HG02571 (cell line): Measurements from ENCODE around the gene UNC45B.
"Not testable (repeated sequence)": the region's sequence is repeated elsewhere in the genome, so short reads cannot be mapped to it uniquely, and the experiment has no call there.

Source experiments
- ATAC-seq: cut with Tn5 transposase; IDR thresholded peaks from one replicate; pipeline ENCODE4 v1.9.1; 2021; ENCODE audit warnings: mild to moderate bottlenecking, moderate library complexity; ENCODE audit not compliant: unreplicated experiment

The UNC45B gene

DNA sequence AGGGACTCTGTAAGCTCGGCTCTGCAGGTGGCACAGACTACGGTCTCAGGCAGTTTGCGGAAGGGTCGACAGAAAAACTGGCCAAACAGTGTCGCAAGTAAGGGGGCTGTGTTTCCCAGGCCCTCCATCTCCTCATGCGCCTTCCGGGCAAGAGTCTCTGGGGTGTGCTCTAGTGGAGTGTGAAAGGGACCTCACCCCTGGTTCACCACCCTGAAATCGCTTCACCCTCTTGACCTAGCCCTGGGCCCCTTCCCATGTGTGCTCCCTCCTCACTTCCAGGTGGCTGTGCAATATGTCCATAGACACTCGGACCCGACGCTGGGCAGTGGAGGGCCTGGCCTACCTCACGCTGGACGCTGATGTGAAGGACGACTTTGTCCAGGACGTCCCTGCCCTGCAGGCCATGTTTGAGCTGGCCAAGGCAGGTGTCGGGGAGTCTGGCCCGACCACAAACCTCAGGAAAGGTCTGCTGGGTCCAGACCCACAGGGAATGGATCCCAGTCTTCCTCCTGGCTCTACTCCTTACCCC is 22.3 kb downstream of the UNC45B start:
- ATAC-seq = no peak

DNA sequence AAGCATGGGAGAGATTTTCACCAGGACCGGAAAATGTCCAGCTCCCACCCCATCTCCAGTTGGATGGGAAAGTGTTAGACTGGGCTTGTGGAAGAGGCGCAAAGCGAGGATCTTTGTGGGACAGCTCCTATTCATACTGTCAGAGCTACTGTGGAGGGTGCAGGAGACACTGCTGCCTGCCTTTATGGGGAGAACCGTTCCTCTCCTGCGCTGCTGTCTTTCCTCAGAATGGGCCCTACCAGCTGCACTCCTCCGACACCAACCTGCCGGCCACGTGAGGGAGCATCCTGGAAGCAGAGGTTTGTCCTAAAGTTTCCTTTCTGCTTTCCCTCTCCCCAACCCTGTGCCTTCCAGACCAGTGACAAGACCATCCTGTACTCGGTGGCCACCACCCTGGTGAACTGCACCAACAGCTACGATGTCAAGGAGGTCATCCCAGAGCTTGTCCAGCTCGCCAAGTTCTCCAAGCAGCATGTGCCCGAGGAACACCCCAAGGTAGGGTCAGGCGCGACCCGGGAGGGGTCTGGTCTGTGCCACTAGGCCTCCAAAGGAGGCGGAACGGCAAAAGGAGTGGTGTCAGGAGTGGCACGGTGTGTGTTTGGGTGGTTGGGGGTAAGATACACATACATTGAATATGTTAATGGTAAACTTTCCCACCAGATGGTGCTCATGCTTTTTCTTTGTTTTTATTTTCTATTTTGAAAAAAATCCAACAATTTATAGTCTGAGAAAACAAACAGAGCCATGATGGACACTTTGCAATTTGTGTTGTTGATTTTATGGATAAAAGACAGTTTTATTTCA is 23.6 kb downstream of the UNC45B start:
- ATAC-seq = no peak

- ATAC-seq = no peak
These were observed 24.2 kb downstream of the UNC45B start for GRCh38 chr17:35171834-35172233.

DNA sequence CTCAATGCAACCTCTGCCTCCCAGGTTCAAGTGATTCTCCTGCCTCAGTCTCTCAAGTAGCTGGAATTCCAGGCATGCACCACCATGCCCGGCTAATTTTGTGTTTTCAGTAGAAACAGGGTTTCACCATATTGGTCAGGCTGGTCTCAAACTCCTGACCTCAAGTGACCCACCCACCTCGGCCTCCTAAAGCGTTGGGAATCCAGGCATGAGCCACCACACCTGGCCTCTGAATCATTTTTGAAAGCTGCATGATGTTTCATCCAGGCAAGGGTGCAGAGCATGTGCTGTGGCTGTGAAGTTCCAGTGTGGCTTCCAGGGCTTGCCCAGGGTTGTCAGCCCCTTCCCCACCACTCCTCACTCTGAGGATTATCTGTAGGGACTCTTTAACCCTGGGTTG is 24.7 kb downstream of the UNC45B start:
- not testable (repeated sequence) for ATAC-seq

DNA sequence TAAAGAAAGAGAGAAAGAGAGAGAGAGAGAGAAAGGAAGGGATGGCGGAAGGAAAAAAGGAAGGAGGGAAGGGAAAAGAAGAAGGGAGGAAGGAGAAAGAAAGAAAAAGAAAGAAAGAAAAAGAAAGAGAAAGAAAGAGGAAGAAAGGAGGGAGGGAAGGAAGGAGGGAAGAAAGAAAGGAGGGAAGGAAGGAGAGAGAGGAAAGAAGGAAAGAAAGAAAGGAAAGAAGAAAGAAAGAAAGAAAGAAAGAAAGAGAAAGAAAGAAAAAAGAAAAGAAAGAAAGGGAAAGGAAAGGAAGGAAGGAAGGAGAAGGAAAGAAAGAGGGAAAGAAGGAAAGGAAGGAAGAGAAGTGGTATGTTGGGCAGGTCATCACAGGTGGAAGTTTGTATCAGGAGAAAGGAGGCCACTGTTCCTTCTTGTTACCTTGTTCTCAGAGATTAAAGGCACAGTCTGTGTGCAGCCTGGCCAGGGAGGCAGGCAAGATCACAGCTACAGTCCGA is 27.3 kb downstream of the UNC45B start:
- ATAC-seq = no peak

GRCh38 chr17:35175638-35176415 is 28.2 kb downstream of the UNC45B start:
- ATAC-seq = no peak

DNA sequence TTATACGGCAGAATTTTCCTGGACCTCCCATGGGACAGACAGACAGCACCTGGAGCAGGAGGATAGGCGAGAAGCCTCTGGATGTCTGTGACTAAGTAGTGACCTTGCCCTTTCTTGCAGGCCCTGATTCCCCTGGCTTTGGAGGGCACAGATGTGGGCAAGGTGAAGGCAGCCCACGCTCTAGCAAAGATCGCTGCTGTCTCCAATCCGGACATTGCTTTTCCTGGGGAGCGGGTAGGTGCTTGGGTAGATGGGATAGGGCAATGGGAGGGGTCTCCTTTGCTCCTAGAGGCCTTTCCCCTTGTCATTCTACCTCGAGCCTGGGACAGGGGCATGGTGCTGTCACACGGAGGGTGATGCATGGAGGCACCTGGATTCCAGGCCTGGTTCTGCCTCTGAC is 29.3 kb downstream of the UNC45B start:
- ATAC-seq = no peak

GRCh38 chr17:35179379-35179778 is 31.8 kb downstream of the UNC45B start:
- ATAC-seq = not testable (repeated sequence)

DNA sequence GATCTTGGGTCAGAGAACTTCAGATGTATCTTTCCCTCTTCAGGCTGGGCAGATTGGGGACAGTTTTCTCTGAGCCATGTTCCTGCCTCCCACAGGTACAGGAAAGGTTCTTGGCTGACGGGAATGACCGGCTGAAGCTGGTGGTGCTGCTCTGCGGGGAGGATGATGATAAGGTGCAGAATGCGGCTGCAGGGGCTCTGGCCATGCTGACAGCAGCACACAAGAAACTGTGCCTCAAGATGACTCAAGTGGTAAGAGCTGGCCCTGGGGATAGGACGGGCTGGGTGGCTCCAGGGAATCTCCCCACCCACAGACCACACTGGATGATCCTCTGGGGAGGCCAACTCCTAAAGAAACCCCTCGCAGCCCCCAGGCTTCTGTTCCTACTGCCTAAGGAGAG is 35.7 kb downstream of the UNC45B start:
- ATAC-seq = no peak

GRCh38 chr17:35184274-35184673 is 36.7 kb downstream of the UNC45B start:
- no peak for ATAC-seq

GRCh38 chr17:35185849-35186248 is 38.2 kb downstream of the UNC45B start:
- ATAC-seq = no peak

- no peak for ATAC-seq
These were observed 39.9 kb downstream of the UNC45B start for GRCh38 chr17:35187481-35187880.

GRCh38 chr17:35188111-35188510 is 40.5 kb downstream of the UNC45B start:
- no peak for ATAC-seq

DNA sequence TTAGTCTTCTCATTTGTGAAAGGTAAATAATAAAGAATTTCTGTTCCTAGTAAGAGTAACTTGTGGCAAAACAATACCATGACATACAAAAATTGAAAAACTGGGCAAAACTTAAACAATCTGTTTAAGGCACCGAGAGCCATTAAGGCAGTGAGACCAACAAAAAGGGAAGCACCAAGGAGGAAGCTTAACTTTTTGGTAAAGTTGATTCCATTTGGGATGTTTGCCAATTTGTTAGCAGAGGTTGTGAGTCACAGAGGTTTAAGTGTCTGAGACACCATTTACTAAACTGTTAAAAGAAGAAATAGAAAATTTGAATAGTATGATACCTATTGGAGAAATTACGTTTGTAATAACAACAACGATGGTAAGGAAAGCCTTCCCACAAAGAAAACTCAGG is 41.7 kb downstream of the UNC45B start:
- ATAC-seq = no peak

- ATAC-seq = no peak
These were observed 43.5 kb downstream of the UNC45B start for GRCh38 chr17:35191001-35191695.

DNA sequence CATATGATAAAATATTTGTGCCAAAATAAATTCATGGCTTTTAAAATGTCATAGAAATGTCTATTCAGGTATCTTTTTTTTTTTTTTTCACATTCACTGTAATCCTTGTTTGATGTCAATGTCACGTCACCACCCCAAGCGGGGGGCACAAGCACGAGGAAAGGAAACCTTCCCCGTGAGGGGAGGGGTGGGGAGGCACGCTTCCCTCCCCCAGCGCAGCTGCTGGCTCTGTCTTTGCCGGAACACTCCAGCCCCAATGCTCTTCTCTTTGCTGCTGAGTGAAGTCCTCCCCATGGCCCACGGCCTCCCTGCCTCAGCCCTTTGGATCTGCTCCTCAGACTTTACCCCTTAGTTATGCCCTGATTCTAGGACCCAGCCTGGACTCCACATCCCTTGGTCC is 45.1 kb downstream of the UNC45B start:
- ATAC-seq = no peak

DNA sequence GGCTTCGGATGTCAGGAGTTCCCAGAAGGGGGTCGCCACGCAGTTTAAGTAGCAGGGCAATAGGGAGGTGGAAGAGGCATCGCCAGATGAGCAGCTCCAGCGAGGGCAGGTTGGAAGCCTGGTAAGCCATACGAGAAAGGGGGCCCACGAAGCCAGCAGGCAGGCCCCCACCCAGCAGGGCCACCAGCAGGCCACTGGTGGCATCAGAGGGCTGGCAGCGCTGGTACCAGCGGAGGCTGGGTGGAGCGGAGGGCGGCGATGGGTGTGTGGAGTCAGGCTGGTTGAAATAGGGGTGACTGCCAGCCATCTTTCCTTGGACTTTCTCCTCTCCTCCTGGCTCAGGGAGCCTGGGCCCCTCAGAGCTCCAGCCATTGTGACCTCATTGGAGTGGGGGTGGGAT is 46.4 kb downstream of the UNC45B start, which contains the start of gene SLC35G3:
SLC35G3 (minus strand) TSS at position 393 of the 400 bp plus-strand sequence; CDS start at position 307, 86 bp downstream.
- not testable (repeated sequence) for ATAC-seq

- ATAC-seq = not testable (repeated sequence)
These were observed 47.4 kb downstream of the UNC45B start for GRCh38 chr17:35195062-35195461.

DNA sequence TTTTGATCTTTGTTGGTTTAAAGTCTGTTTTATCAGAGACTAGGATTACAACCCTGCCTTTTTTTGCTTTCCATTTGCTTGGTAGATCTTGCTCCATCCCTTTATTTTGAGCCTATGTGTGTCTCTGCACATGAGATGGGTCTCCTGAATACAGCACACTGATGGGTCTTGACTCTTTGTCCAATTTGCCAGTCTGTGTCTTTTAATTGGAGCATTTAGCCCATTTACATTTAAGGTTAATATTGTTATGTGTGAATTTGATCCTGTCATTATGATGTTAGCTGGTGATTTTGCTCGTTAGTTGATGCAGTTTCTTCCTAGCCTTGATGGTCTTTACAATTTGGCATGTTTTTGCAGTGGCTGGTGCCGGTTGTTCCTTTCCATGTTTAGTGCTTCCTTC is 55.0 kb downstream of the UNC45B start:
- not testable (repeated sequence) for ATAC-seq

- ATAC-seq = no peak
These were observed 63.1 kb downstream of the UNC45B start for GRCh38 chr17:35210741-35211140.

DNA sequence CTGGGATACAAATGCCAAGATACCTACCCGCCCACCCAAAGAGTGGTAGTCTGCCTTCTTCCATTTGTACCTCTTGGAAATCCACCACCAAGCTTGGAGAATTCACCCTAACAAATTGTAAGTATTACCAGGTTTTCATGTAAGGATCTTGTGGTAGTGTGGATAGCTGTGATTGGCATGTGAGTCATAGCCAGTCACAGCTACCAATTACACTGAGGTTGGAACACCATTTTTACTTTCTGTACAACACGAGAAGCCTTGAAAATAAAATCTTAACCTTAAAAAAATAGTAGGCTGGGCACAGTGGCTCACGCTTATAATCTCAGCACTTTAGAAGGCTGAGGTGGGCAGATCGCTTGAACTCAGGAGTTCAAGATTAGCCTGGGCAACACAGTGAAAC is 65.1 kb downstream of the UNC45B start:
- ATAC-seq = no peak
